Uterus (tissue), 2 donors: Measurements from ENCODE around the gene GOLGA6L7.
"Not testable (repeated sequence)": the region's sequence is repeated elsewhere in the genome, so short reads cannot be mapped to it uniquely, and the experiment has no call there.

Experiments used
- POLR2A ChIP-seq, 2 donors: fragments of 450-650 bp; IDR thresholded peaks; one replicate each; pipeline ENCODE4 v1.6.1; 2016; ENCODE audit warnings: antibody characterized with exemption in 2 of 2, mild to moderate bottlenecking in 1 of 2, moderate library complexity in 1 of 2
- TF ChIP-seq, protein P1 (sequence below), 4 experiments: fragments of 200-600 bp in 2 of 4; fragments of 450-650 bp in 2 of 4; sonication (generic) in 2 of 4; IDR thresholded peaks; one replicate each; pipeline ENCODE4 v1.5.1; 2016 to 2019; ENCODE audit warnings: antibody characterized with exemption in 4 of 4, mild to moderate bottlenecking in 2 of 4, moderate library complexity in 1 of 4

DNA sequence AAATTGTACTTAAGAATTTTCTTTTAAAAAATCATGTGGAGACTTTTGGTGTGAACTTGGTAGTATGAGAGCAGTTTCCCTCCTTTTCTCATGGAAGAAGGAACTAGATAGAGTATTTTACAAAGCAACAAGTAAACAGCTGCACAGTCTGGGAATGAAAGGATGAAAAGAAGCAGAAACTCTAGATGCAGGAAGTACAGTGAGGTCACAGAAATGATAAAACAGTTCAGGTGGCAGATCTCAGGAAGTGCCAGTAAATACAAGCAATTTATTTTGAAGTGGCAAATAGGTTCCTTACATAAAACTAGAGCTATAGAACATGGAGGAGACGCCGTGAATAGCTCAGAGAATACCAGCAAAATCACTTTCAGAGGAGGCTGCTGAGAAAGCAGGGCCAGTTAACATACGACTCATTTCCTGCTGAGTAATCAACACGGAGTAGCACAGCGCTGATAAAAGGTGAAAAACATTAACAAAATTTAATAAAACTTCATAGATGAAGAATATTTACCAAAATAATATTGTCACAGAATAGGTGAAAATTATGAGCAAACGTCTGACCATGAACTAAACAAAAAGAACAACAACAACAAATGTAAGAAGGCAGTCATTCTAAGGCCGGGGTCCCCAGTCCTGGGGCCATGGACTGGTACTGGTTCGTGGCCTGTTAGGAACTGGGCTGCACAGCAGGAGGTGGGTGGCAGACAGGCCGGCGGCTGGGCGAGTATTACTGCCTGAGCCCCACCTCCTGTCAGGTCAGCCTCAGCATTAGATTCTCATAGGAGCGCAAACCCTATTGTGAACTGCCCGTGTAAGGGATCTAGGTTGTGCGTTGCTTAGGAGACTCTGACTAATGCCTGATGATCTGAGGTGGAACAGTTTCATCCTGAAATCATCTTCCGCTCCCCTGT is 29.2 kb downstream of the GOLGA6L7 start:
- TF ChIP-seq, protein P1, sequence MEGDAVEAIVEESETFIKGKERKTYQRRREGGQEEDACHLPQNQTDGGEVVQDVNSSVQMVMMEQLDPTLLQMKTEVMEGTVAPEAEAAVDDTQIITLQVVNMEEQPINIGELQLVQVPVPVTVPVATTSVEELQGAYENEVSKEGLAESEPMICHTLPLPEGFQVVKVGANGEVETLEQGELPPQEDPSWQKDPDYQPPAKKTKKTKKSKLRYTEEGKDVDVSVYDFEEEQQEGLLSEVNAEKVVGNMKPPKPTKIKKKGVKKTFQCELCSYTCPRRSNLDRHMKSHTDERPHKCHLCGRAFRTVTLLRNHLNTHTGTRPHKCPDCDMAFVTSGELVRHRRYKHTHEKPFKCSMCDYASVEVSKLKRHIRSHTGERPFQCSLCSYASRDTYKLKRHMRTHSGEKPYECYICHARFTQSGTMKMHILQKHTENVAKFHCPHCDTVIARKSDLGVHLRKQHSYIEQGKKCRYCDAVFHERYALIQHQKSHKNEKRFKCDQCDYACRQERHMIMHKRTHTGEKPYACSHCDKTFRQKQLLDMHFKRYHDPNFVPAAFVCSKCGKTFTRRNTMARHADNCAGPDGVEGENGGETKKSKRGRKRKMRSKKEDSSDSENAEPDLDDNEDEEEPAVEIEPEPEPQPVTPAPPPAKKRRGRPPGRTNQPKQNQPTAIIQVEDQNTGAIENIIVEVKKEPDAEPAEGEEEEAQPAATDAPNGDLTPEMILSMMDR (IDR thresholded peaks at IDR 0.05) = not testable (repeated sequence)
- TF ChIP-seq POLR2A (IDR thresholded peaks at IDR 0.05) = not testable (repeated sequence)
